ENCODE data around the gene M1AP. TPM values are rescaled to one million over a fixed set of nuclear protein-coding genes. Genes with fewer than 3 reads are reported as not detected.

Gene M1AP
- total and polyA plus RNA-seq, 2 of the 4 experiments (the other 2 are of a cell fraction), result 0.03 TPM; not detected in 1

DNA sequence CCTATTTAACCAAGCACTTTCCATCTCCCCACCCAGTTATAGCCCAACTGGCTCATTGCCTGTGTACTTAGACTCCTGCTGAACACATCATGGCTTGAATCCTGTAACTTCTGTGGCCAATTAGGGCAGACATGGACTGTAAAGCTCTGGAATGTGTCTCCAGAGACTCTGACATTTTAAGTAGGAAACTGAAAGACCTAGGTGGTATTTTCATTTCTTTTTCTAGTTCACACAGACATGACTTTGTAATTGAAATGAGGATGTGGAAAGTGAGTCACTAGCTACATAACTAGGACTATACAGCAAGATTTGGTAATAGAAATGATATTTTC, 81.4 kb downstream of the M1AP start:
- Histone ChIP-seq H3K36me3 (ENCODE audit: control insufficient read depth, insufficient read depth, low read length) (no peaks in the 10 kb centered on the region), H3K27ac (ENCODE audit: insufficient read depth, low read length) (peak overlapping the region; percentile 53), H4K8ac (ENCODE audit: low read depth in 2 of 2, low read length in 2 of 2) (peak overlapping the region; percentile 7 to 57; a peak in 3 of 4 replicates), H2AK5ac (ENCODE audit: low read depth, low read length) (peak overlapping the region; percentile 69; the same call in 1 of the 2 replicates), H2BK5ac (ENCODE audit: low read depth, low read length, poor library complexity, severe bottlenecking) (peak overlapping the region; percentile 99), H3K4ac (ENCODE audit: low read depth, low read length) (peak overlapping the region; percentile 42), H2BK20ac (ENCODE audit: low read depth, low read length) (peak overlapping the region; percentile 80), H2AK9ac (replicated peaks; ENCODE audit: low read depth, low read length, poor library complexity) (no peak overlapping the region), H3K18ac (ENCODE audit: low read depth, low read length) (peak overlapping the region; percentile 89; the same call in 1 of the 2 replicates), H3K56ac (ENCODE audit: extremely low read depth, insufficient read depth, low read length) (no peak overlapping the region), H4K20me1 (ENCODE audit: insufficient read depth, low read length) (no peaks in the 10 kb centered on the region), H4K5ac (ENCODE audit: low read depth, low read length) (peak overlapping the region; percentile 68; the same call in 1 of the 2 replicates), H3K4me3 (ENCODE audit: insufficient read depth, low read depth, low read length) (no peak overlapping the region), H3K4me1 (ENCODE audit: control insufficient read depth, insufficient read depth, low read length) (peaks cover 14% of the 10 kb centered on the region), H4K91ac (ENCODE audit: insufficient read depth, low read depth, low read length) (peak overlapping the region; percentile 45), H3K14ac (replicated peaks; ENCODE audit: low read depth, low read length) (peak overlapping the region; percentile 78), H3K27me3 (ENCODE audit: control insufficient read depth, insufficient read depth, low read length) (no peaks in the 10 kb centered on the region), H2BK15ac (ENCODE audit: low read depth, low read length) (peak overlapping the region; percentile 32; the same call in 2 of the 3 replicates), H3K23ac (ENCODE audit: low read depth, low read length) (0 out of 2 replicates have a peak overlapping the region, but pooled peaks have one; percentile 18), H3K4me2 (ENCODE audit: low read depth, low read length) (peak overlapping the region; percentile 70; the same call in 1 of the 2 replicates), H3K79me1 (ENCODE audit: low read depth in 1 of 2, low read length in 2 of 2) (no peaks in the 10 kb centered on the region), H3K9me1 (ENCODE audit: insufficient read depth, low read length) (peaks cover 25% of the 10 kb centered on the region), H2BK120ac (ENCODE audit: low read depth, low read length) (peak overlapping the region; percentile 85), H2AFZ (replicated peaks; ENCODE audit: low read length, poor library complexity) (peak overlapping the region; percentile 10), H3K9me3 (ENCODE audit: control insufficient read depth, insufficient read depth, low read length) (no peaks in the 10 kb centered on the region), H3K9ac (ENCODE audit: low read depth, low read length) (no peak overlapping the region)
- POLR2A ChIA-PET (ENCODE audit: unreplicated experiment), result interaction anchor here (1.0 to 1.3 kb wide), 2 partner anchors 9 to 13 kb away, joined by 3 read pairs; partner anchors contain the start of gene LOXL3
- TF ChIP-seq, protein P1, sequence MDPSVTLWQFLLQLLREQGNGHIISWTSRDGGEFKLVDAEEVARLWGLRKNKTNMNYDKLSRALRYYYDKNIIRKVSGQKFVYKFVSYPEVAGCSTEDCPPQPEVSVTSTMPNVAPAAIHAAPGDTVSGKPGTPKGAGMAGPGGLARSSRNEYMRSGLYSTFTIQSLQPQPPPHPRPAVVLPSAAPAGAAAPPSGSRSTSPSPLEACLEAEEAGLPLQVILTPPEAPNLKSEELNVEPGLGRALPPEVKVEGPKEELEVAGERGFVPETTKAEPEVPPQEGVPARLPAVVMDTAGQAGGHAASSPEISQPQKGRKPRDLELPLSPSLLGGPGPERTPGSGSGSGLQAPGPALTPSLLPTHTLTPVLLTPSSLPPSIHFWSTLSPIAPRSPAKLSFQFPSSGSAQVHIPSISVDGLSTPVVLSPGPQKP (IDR thresholded peaks at IDR 0.05; ENCODE audit: borderline replicate concordance, low read depth, low read length), result no peak
- no peak for TF ChIP-seq MAFK (IDR thresholded peaks at IDR 0.05; ENCODE audit: low read depth, low read length)
- TF ChIP-seq RCOR1 (IDR thresholded peaks at IDR 0.05; ENCODE audit: insufficient replicate concordance, low read length), result no peak
- TF ChIP-seq CHD1 (IDR thresholded peaks at IDR 0.05; ENCODE audit: low read depth, low read length), result no peak
- no peak for TF ChIP-seq MAZ (IDR thresholded peaks at IDR 0.05; ENCODE audit: borderline replicate concordance, low read depth, low read length)
- TF ChIP-seq, protein P2, sequence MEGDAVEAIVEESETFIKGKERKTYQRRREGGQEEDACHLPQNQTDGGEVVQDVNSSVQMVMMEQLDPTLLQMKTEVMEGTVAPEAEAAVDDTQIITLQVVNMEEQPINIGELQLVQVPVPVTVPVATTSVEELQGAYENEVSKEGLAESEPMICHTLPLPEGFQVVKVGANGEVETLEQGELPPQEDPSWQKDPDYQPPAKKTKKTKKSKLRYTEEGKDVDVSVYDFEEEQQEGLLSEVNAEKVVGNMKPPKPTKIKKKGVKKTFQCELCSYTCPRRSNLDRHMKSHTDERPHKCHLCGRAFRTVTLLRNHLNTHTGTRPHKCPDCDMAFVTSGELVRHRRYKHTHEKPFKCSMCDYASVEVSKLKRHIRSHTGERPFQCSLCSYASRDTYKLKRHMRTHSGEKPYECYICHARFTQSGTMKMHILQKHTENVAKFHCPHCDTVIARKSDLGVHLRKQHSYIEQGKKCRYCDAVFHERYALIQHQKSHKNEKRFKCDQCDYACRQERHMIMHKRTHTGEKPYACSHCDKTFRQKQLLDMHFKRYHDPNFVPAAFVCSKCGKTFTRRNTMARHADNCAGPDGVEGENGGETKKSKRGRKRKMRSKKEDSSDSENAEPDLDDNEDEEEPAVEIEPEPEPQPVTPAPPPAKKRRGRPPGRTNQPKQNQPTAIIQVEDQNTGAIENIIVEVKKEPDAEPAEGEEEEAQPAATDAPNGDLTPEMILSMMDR (conservative IDR thresholded peaks at IDR 0.05; ENCODE audit: low read depth, low read length), result no peak
- TF ChIP-seq CEBPB (IDR thresholded peaks at IDR 0.05; ENCODE audit: low read depth, low read length), result no peak; the same call in 1 of the 2 replicates
- TF ChIP-seq POLR2A (IDR thresholded peaks at IDR 0.05; ENCODE audit: low read depth, low read length), result no peak
- TF ChIP-seq, protein P3, sequence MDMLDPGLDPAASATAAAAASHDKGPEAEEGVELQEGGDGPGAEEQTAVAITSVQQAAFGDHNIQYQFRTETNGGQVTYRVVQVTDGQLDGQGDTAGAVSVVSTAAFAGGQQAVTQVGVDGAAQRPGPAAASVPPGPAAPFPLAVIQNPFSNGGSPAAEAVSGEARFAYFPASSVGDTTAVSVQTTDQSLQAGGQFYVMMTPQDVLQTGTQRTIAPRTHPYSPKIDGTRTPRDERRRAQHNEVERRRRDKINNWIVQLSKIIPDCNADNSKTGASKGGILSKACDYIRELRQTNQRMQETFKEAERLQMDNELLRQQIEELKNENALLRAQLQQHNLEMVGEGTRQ (IDR thresholded peaks at IDR 0.05; ENCODE audit: low read depth, low read length), result no peak
- no peak for TF ChIP-seq NFE2L2 (IDR thresholded peaks at IDR 0.05; ENCODE audit: low read depth, low read length)
- TF ChIP-seq RFX5 (IDR thresholded peaks at IDR 0.05; ENCODE audit: low read depth, low read length), result no peak
- ATAC-seq (ENCODE audit: low read depth) (peak; percentile 55), DNase-seq (peak; percentile 75)
- CTCF ChIA-PET, result no interaction called here
- dilution Hi-C loops (cut with HindIII; ENCODE audit: low sequenced_read_pairs, unreplicated experiment), result no loop called here
- intact Hi-C loops (cut with micrococcal nuclease), result no loop called here
- no TSS peak for BruUV-seq (replicated peaks)
- in situ Hi-C loops (cut with MboI; ENCODE audit: low sequenced_read_pairs), result no loop called here
